Heart left ventricle (tissue), 16 donors: ENCODE data around the gene ALK. TPM values are rescaled to one million over a fixed set of nuclear protein-coding genes. Genes with fewer than 3 reads are reported as not detected.

Experiments used
- ATAC-seq, 4 donors: fragments of 200-7000 bp; cut with Tn5 transposase; one replicate each; pipeline ENCODE4 v1.9.1; 2020 to 2022; ENCODE audit warnings: moderate library complexity in 4 of 4, mild to moderate bottlenecking in 3 of 4, moderate number of reproducible peaks in 1 of 4
- DNase-seq, 5 donors: peaks; one replicate each; pipeline ENCODE4 v3.0.0-alpha.2; 2020
- H3K27ac ChIP-seq, 12 donors: fragments of 200-600 bp; sonication (generic) in 4 of 12; one replicate each; pipeline versions ENCODE4 v1.5.0 to v1.8.0; 2016 to 2022; ENCODE audit warnings: mild to moderate bottlenecking in 2 of 12
- H3K27me3 ChIP-seq, 9 donors: fragments of 200-600 bp; sonication (generic) in 2 of 9; one replicate each; pipeline versions ENCODE4 v1.5.1 to v1.8.0; 2016 to 2022; ENCODE audit warnings: mild to moderate bottlenecking in 3 of 9
- H3K36me3 ChIP-seq, 9 donors: fragments of 200-600 bp; sonication (generic) in 2 of 9; one replicate each; pipeline versions ENCODE4 v1.5.0 to v1.8.0; 2018 to 2022; ENCODE audit warnings: mild to moderate bottlenecking in 2 of 9
- H3K4me1 ChIP-seq, 12 donors: fragments of 200-600 bp; sonication (generic) in 4 of 12; one replicate each; pipeline versions ENCODE4 v1.5.0 to v1.8.0; 2016 to 2022; ENCODE audit warnings: mild to moderate bottlenecking in 3 of 12
- H3K4me3 ChIP-seq, 12 donors: fragments of 200-600 bp; sonication (generic) in 4 of 12; one replicate each; pipeline versions ENCODE4 v1.5.0 to v1.8.0; 2017 to 2022; ENCODE audit warnings: mild to moderate bottlenecking in 9 of 12, moderate library complexity in 4 of 12
- H3K9me3 ChIP-seq, 12 donors: fragments of 200-600 bp; sonication (generic) in 4 of 12; one replicate each; pipeline versions ENCODE4 v1.5.0 to v1.8.0; 2016 to 2022; ENCODE audit warnings: mild to moderate bottlenecking in 1 of 12
- CTCF ChIP-seq, 12 donors: fragments of 200-600 bp; sonication (generic) in 4 of 12; IDR thresholded peaks; one replicate each; pipeline versions ENCODE4 v1.5.0 to v1.8.0; 2018 to 2022; ENCODE audit warnings: antibody characterized with exemption in 12 of 12, mild to moderate bottlenecking in 5 of 12
- POLR2A ChIP-seq, 2 donors: fragments of 450-650 bp; IDR thresholded peaks; one replicate each; pipeline ENCODE4 v1.6.1; 2017; ENCODE audit warnings: antibody characterized with exemption in 2 of 2, mild to moderate bottlenecking in 2 of 2, moderate library complexity in 2 of 2
- WGBS, 4 donors: extraction: QIAGEN DNeasy Blood & Tissue Kit in 2 of 4; methylation state at CpG; one replicate each; pipeline versions ENCODE4 v1.1.5 to v1.1.7; 2013 to 2018; 5-methylcytosine and 5-hydroxymethylcytosine counted together
- intact Hi-C, 10 donors: fragments of 100-400 bp; cut with DNase I; formaldehyde crosslinking; loops; one replicate each; pipeline versions ENCODE4 v1.11.1 to v1.14.2; 2022
- polyA plus RNA-seq, 2 donors: library from polyadenylated mRNA; stranded (reverse); fragments of 200-250 nt; gene quantifications; one replicate each; pipeline ENCODE4 v1.2.3, GENCODE V29; 2013
- total RNA-seq, 9 donors: library from RNA; depleted of rRNA in 2 of 9; stranded (reverse); fragments of >200 nt in 2 of 9; fragmentation: NEBNext Ultra II Directional in 3 of 9; extraction: Animal tissue kit (Norgen Biotek cat#: 25700) in 3 of 9; gene quantifications; one replicate each; pipeline versions ENCODE4 v1.1.0 to v1.2.4, GENCODE V29; 2016 to 2023
- donor health status: ischemic (EF 13 %, LVEDD 7.1; RV severe dilation, severe dysfunction).
- donor health status: healthy with polysubstance abuse.
- donor health status: DM: no; HTN: yes; CAD: no.
- donor health status: DM: no; HTN: no; CAD: no.
- donor health status: ischemic (EF 25% LVEDD 6.9; RV normal size, moderate dysfunction).
- donor health status: ischemic (EF 25% LVEDD 5.7; RV mildly dilated, moderate dysfunction).
- donor health status: healthy.
- donor health status: DM: yes; HTN: yes; CAD: no.
- donor health status: ischemic (EF 35%, LVEDD 5.7; RV mildly dilated, moderate dysfunction).
- donor health status: nonischemic (EF 11% LVEDD 7.7; RV severe dilation, severe dysfunction).
- donor health status: DM: yes; HTN: yes; CAD: no.
- donor health status: PGD.
- donor health status: ischemic (EF 29% LVEDD 5.4; RV normal size, mild dysfunction).
- donor health status: nonischemic (EF 23%, LVEDD 6.1; RV moderate dilation, normal function).

Gene ALK
- total and polyA plus RNA-seq, 11 donors: 0.05 to 0.50 (median 0.13) TPM; not detected in 5

GRCh38 chr2:29699045-29699444 lies 222.3 kb downstream of the ALK start:
- 57 to 80% (median 69%) methylated on average over 4 of the region's 4 CpGs for WGBS, 4 donors
- Histone ChIP-seq H3K36me3 (no peaks in the 10 kb centered on the region), H3K4me3 (no peak overlapping the region), H3K27me3 (no peaks in the 10 kb centered on the region), H3K27ac (no peak overlapping the region), H3K9me3 (no peaks in the 10 kb centered on the region), H3K4me1 (no peaks in the 10 kb centered on the region)
- ATAC-seq: no peak
- TF ChIP-seq CTCF (IDR thresholded peaks at IDR 0.05) (no peak), POLR2A (IDR thresholded peaks at IDR 0.05) (no peak)
- DNase-seq: no peak
- intact Hi-C loops: no loop called here

DNA sequence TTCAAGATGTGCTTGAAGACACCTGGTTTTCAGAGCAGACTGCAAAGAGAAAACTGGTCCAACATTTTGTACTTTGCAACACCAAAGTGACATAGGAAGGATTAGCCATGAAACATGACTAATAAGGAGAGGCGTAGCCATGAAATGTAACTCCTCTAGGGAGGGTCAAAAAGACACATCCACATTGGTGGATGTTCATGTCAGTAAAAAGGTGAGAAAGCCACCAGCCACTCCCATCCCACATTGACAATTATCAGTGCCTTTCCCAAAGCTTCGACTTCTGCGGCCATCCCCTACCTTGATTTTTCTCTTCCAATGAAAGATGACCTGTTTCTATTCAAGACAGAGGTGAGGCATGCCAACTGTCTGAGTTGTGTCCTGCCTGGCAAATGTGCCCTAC lies 223.2 kb downstream of the ALK start:
- peak in 1 of 4 donors; percentile 58 for ATAC-seq
- H3K9me3 ChIP-seq: no peaks in the 10 kb centered on the region
- intact Hi-C loops: no loop called here
- no peaks in the 10 kb centered on the region for H3K27me3 ChIP-seq
- no peak overlapping the region for H3K27ac ChIP-seq
- no peak for DNase-seq
- H3K4me1 ChIP-seq: no peaks in the 10 kb centered on the region
- no peaks in the 10 kb centered on the region for H3K36me3 ChIP-seq
- 82 to 89% (median 87%) methylated on average over 3 of the region's 3 CpGs for WGBS, 4 donors
- no peak overlapping the region for H3K4me3 ChIP-seq
- TF ChIP-seq CTCF (IDR thresholded peaks at IDR 0.05) (no peak), POLR2A (IDR thresholded peaks at IDR 0.05) (no peak)

GRCh38 chr2:29697715-29698114 lies 223.7 kb downstream of the ALK start:
- H3K27me3 ChIP-seq: no peaks in the 10 kb centered on the region
- TF ChIP-seq POLR2A (IDR thresholded peaks at IDR 0.05) (no peak), CTCF (IDR thresholded peaks at IDR 0.05) (no peak)
- ATAC-seq: peak in 3 of 4 donors; percentile 47 to 65 (median 62)

GRCh38 chr2:29697181-29697580 lies 224.2 kb downstream of the ALK start:
- H3K27me3 ChIP-seq: no peaks in the 10 kb centered on the region
- H3K4me1 ChIP-seq: no peaks in the 10 kb centered on the region
- ATAC-seq (no peak), DNase-seq (no peak)
- no peak for TF ChIP-seq CTCF (IDR thresholded peaks at IDR 0.05)
- no peak for TF ChIP-seq POLR2A (IDR thresholded peaks at IDR 0.05)
- no peaks in the 10 kb centered on the region for H3K9me3 ChIP-seq
- H3K27ac ChIP-seq: no peak overlapping the region
- no peak overlapping the region for H3K4me3 ChIP-seq
- H3K36me3 ChIP-seq: no peaks in the 10 kb centered on the region
- WGBS, 4 donors: 69 to 80% (median 78%) methylated on average over 3 of the region's 3 CpGs
- intact Hi-C loops: no loop called here

More at GRCh38 chr2:29697715-29698114, 223.7 kb downstream of the ALK start:
- no peak overlapping the region for H3K27ac ChIP-seq
- no peaks in the 10 kb centered on the region for H3K36me3 ChIP-seq
- H3K4me3 ChIP-seq: no peak overlapping the region
- WGBS, 4 donors: 69 to 83% (median 78%) methylated on average over 2 of the region's 2 CpGs
- H3K9me3 ChIP-seq: no peaks in the 10 kb centered on the region
- no peaks in the 10 kb centered on the region for H3K4me1 ChIP-seq
- intact Hi-C loops: no loop called here
- DNase-seq: peak in 1 of 5 donors; percentile 34
